ENCODE measurements around the gene CASP6. TPM values are rescaled to one million over a fixed set of nuclear protein-coding genes. Genes with fewer than 3 reads are reported as not detected.

The CASP6 gene
- total and polyA plus RNA-seq, 2 of the 8 experiments (the other 6 are each of a cell fraction or from before 2014, with no cell fraction given): 29.5 to 35.1 TPM

- no peak for TF ChIP-seq CHD7 (IDR thresholded peaks at IDR 0.05; ENCODE audit: insufficient replicate concordance, low read length)
- no peak for TF ChIP-seq GABPA (IDR thresholded peaks at IDR 0.05; ENCODE audit: borderline replicate concordance, insufficient read depth, low read length)
- no peak for TF ChIP-seq ZNF274 (IDR thresholded peaks at IDR 0.05; ENCODE audit: borderline replicate concordance, extremely low read depth, low read length)
- no peak for TF ChIP-seq BACH1 (IDR thresholded peaks at IDR 0.05; ENCODE audit: low read length)
- TF ChIP-seq MAFK (IDR thresholded peaks at IDR 0.05; ENCODE audit: low read depth, low read length): no peak
- TF ChIP-seq TAF1 (IDR thresholded peaks at IDR 0.05; ENCODE audit: low read depth, low read length): no peak
- TF ChIP-seq POLR2A (IDR thresholded peaks at IDR 0.05; ENCODE audit: control extremely low read depth in 1 of 2, low read depth in 2 of 2, low read length in 2 of 2): no peak
- no peak for TF ChIP-seq SP2 (IDR thresholded peaks at IDR 0.05; ENCODE audit: low read length)
- no peak for TF ChIP-seq SIN3A (conservative IDR thresholded peaks at IDR 0.05 in 1 of 2, IDR thresholded peaks at IDR 0.05 in 1 of 2; ENCODE audit: low read depth in 1 of 2, low read length in 2 of 2)
- no peak for TF ChIP-seq SIRT6 (IDR thresholded peaks at IDR 0.05; ENCODE audit: low read length)
These were observed 47.5 kb upstream of the CASP6 start (continued) for GRCh38 chr4:109750652-109751244.
